ENCODE data around the gene DGKA. TPM values are rescaled to one million over a fixed set of nuclear protein-coding genes. Genes with fewer than 3 reads are reported as not detected.
"Not testable (repeated sequence)": the region's sequence is repeated elsewhere in the genome, so short reads cannot be mapped to it uniquely, and the experiment has no call there.

The DGKA gene
- total RNA-seq, 1 donor from 2014 or later, result 6.8 TPM

DNA sequence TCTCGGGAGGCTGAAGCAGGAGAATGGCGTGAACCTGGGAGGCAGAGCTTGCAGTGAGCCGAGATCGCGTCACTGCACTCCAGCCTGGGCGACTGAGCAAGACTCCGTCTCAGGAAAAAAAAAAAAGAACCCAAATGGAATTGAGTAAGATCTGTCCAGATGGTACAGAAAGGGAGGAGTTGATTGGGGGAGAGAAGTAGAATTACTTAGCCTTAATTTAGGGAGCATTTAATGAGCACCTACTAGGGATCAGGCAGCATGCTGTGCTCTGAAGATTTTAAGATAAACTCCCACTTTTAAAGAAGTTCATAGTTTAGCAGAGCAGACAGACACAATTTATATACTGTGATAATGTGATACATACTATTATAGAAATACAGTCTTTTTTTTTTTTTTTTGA, 47.4 kb downstream of the DGKA start:
- H3K36me3 ChIP-seq (ENCODE audit: control insufficient read depth in 3 of 3, insufficient read depth in 3 of 3, low read length in 3 of 3), result peaks cover 2 to 24% (median 5%) of the 10 kb centered on the region in 3 donors
- no peak overlapping the region for H3K27ac ChIP-seq (ENCODE audit: low read depth, low read length)
- H3K4me3 ChIP-seq (ENCODE audit: low read length in 3 of 3), result no peak overlapping the region
- H3K4me1 ChIP-seq (ENCODE audit: control insufficient read depth in 3 of 3, insufficient read depth in 3 of 3, low read length in 3 of 3), result peaks cover 14 to 20% (median 17%) of the 10 kb centered on the region in 3 donors
- no peaks in the 10 kb centered on the region for H3K9me3 ChIP-seq (ENCODE audit: control insufficient read depth in 3 of 3, low read length in 3 of 3)
- no peaks in the 10 kb centered on the region for H3K27me3 ChIP-seq (ENCODE audit: control insufficient read depth in 3 of 3, insufficient read depth in 3 of 3, low read length in 3 of 3)
- H3K9ac ChIP-seq (ENCODE audit: low read depth in 1 of 3, low read length in 3 of 3), result no peak overlapping the region

DNA sequence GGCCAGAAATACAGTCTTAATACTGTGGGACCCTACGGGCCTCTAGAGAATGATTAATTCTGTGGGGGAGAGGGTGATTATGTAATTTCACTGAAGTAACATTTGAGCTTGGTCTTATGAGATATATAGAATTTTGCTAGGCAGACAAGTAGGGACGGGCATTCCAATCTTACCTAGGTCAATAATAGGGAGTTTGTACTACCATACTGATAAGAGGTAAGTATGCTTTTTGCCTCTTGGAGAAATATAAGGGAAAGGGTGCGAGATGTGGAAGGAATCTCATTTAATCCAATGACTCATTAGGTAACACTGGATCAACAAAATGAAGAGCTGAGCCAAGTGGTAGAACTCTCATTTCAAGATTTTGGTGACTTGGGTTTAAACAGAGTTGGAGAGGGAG, 48.1 kb downstream of the DGKA start:
- Histone ChIP-seq H3K4me3 (ENCODE audit: low read length in 3 of 3) (no peak overlapping the region), H3K27me3 (ENCODE audit: control insufficient read depth in 3 of 3, insufficient read depth in 3 of 3, low read length in 3 of 3) (no peaks in the 10 kb centered on the region), H3K9me3 (ENCODE audit: control insufficient read depth in 3 of 3, low read length in 3 of 3) (no peaks in the 10 kb centered on the region), H3K36me3 (ENCODE audit: control insufficient read depth in 3 of 3, insufficient read depth in 3 of 3, low read length in 3 of 3) (peaks cover 2 to 26% (median 5%) of the 10 kb centered on the region in 3 donors), H3K27ac (ENCODE audit: low read depth, low read length) (no peak overlapping the region), H3K4me1 (ENCODE audit: control insufficient read depth in 3 of 3, insufficient read depth in 3 of 3, low read length in 3 of 3) (peaks cover 14 to 19% (median 17%) of the 10 kb centered on the region in 3 donors), H3K9ac (ENCODE audit: low read depth in 1 of 3, low read length in 3 of 3) (no peak overlapping the region)

DNA sequence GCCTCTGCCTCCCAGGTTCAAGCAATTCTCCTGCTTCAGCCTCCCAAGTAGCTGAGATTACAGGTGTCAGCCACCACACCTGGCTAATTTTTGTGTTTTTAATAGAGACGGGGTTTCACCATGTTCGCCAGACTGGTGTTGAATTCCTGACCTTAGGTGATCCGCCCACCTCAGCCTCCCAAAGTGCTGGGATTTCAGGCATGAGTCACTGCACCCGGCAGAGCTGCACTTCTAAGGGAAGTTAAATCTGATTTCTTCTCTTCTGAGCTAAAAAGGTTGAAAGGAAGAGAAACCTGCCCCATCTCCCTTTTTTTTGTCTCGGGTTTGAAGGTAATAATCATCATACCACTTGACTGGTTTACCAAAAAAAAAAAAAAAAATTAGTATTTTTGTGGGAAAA, 50.9 kb downstream of the DGKA start:
- H3K36me3 ChIP-seq (ENCODE audit: control insufficient read depth in 3 of 3, insufficient read depth in 3 of 3, low read length in 3 of 3), result peaks cover 5 to 29% (median 11%) of the 10 kb centered on the region in 3 donors
- not testable (repeated sequence) for H3K27me3 ChIP-seq (ENCODE audit: control insufficient read depth in 3 of 3, insufficient read depth in 3 of 3, low read length in 3 of 3); H3K9ac ChIP-seq (ENCODE audit: low read depth in 1 of 3, low read length in 3 of 3); H3K27ac ChIP-seq (ENCODE audit: low read depth, low read length); H3K4me3 ChIP-seq (ENCODE audit: low read length in 3 of 3); H3K9me3 ChIP-seq (ENCODE audit: control insufficient read depth in 3 of 3, low read length in 3 of 3)
- H3K4me1 ChIP-seq (ENCODE audit: control insufficient read depth in 3 of 3, insufficient read depth in 3 of 3, low read length in 3 of 3), result peaks cover 3 to 11% (median 10%) of the 10 kb centered on the region in 3 donors

DNA sequence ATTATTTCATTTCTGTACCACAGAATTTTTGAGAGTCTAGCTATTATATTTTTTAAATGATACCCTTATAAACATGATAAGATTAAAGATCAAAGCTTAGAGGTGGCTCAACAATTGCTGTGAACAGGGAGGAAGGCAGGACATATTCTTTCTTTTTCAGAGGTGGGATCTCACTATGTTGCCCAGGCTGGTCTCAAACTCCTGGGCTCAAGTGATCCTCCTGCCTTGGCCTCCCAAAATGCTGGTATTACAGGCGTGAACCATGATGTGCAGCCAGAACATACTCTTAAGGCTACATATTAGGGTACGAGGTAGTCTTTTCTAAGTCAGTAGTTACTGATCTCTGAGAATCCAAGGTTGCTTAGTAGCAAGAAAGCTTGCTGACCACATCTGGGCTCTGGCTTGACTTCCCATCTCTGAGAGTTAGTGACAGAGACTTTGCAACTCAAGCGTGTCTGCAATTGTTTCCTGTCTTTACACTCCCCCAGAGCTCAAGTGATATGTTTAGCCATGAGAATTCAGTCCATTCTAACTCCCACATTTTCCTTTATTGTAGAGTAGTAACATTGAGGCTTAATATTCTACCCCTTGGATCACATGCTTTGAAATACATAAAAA, 51.5 kb downstream of the DGKA start:
- Histone ChIP-seq H3K36me3 (ENCODE audit: control insufficient read depth in 3 of 3, insufficient read depth in 3 of 3, low read length in 3 of 3) (peaks cover 7 to 29% (median 11%) of the 10 kb centered on the region in 3 donors), H3K27ac (ENCODE audit: low read depth, low read length) (no peak overlapping the region), H3K4me3 (ENCODE audit: low read length in 3 of 3) (no peak overlapping the region), H3K9me3 (ENCODE audit: control insufficient read depth in 3 of 3, low read length in 3 of 3) (no peaks in the 10 kb centered on the region), H3K9ac (ENCODE audit: low read depth in 1 of 3, low read length in 3 of 3) (no peak overlapping the region), H3K4me1 (ENCODE audit: control insufficient read depth in 3 of 3, insufficient read depth in 3 of 3, low read length in 3 of 3) (peaks cover 2 to 9% (median 5%) of the 10 kb centered on the region in 3 donors), H3K27me3 (ENCODE audit: control insufficient read depth in 3 of 3, insufficient read depth in 3 of 3, low read length in 3 of 3) (no peaks in the 10 kb centered on the region)

DNA sequence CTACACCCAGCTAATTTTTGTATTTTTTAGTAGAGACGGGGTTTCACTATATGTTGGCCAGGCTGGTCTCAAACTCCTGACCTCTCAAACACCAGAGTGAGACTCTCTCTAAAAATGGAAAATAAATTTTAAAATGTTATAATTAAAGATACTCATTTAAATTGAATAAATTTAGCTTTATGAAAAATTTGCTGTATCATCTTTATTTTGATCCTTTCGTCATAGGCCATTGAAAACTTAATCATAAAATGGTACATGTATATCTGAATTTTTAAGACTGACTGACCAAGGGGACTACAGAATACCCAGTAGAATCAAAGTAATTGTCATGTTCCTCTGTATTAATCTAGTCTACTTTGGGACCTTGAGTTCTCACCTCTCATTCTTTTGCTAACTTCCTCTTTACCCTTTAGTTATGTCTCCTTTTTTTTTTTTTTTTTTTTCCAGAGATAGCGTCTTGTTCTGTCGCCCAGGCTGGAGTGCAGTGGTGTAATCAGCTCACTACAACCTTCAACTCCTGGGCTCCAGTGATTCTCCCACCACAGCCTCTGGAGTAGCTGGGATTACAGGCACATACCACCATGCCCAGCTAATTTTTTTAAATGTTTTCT, 52.4 kb downstream of the DGKA start:
- Histone ChIP-seq H3K4me3 (ENCODE audit: low read length in 3 of 3) (no peak overlapping the region), H3K27me3 (ENCODE audit: control insufficient read depth in 3 of 3, insufficient read depth in 3 of 3, low read length in 3 of 3) (no peaks in the 10 kb centered on the region), H3K9me3 (ENCODE audit: control insufficient read depth in 3 of 3, low read length in 3 of 3) (no peaks in the 10 kb centered on the region), H3K9ac (ENCODE audit: low read depth in 1 of 3, low read length in 3 of 3) (no peak overlapping the region), H3K36me3 (ENCODE audit: control insufficient read depth in 3 of 3, insufficient read depth in 3 of 3, low read length in 3 of 3) (peaks cover 10 to 33% (median 11%) of the 10 kb centered on the region in 3 donors), H3K4me1 (ENCODE audit: control insufficient read depth in 3 of 3, insufficient read depth in 3 of 3, low read length in 3 of 3) (peaks cover 0 to 3% (median 0%) of the 10 kb centered on the region in 3 donors), H3K27ac (ENCODE audit: low read depth, low read length) (no peak overlapping the region)

DNA sequence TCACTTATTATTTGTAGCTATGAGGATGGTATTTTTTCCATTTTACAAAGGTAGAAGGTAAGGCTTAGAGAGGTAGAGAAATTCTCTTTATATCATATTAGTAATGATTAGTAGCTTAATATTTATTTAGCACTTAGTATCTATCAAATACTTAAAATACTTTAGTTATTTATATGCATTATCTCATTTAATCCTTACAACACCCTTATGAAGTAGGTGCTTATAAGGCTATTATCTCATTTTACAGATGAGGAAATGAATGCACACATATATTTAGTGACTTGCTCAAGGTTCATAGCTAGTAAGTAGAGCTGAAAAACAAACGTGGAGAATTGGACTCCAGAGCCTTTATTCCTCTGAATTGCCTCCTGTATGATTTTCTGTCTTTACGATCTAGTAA, 53.9 kb downstream of the DGKA start:
- Histone ChIP-seq H3K27me3 (ENCODE audit: control insufficient read depth in 3 of 3, insufficient read depth in 3 of 3, low read length in 3 of 3) (no peaks in the 10 kb centered on the region), H3K9me3 (ENCODE audit: control insufficient read depth in 3 of 3, low read length in 3 of 3) (no peaks in the 10 kb centered on the region), H3K9ac (ENCODE audit: low read depth in 1 of 3, low read length in 3 of 3) (no peak overlapping the region), H3K36me3 (ENCODE audit: control insufficient read depth in 3 of 3, insufficient read depth in 3 of 3, low read length in 3 of 3) (peaks cover 12 to 35% (median 24%) of the 10 kb centered on the region in 3 donors), H3K27ac (ENCODE audit: low read depth, low read length) (no peak overlapping the region), H3K4me3 (ENCODE audit: low read length in 3 of 3) (no peak overlapping the region), H3K4me1 (ENCODE audit: control insufficient read depth in 3 of 3, insufficient read depth in 3 of 3, low read length in 3 of 3) (peaks cover 0 to 3% (median 0%) of the 10 kb centered on the region in 3 donors)

DNA sequence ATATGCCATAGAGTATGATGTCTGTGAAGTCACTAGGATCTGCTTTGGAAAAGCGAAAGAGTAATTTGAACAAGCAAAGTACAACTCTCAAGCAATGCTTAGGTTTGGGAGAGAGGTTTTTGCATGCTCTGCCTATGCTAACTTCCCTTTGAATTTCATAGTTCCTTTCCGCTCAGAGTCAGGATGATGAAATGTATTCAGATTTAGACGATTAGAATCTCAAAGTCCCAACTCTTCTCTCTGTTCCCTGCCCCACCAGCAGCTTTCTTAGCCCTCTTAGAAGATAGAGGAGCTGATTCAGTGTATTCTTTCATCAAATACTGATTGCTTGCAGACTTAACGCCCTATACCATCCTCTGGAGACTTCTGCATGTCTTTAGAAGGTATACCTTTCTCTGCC, 54.4 kb downstream of the DGKA start:
- no peaks in the 10 kb centered on the region for H3K9me3 ChIP-seq (ENCODE audit: control insufficient read depth in 3 of 3, low read length in 3 of 3)
- H3K36me3 ChIP-seq (ENCODE audit: control insufficient read depth in 3 of 3, insufficient read depth in 3 of 3, low read length in 3 of 3), result peaks cover 14 to 35% (median 29%) of the 10 kb centered on the region in 3 donors
- H3K9ac ChIP-seq (ENCODE audit: low read depth in 1 of 3, low read length in 3 of 3), result no peak overlapping the region
- no peaks in the 10 kb centered on the region for H3K27me3 ChIP-seq (ENCODE audit: control insufficient read depth in 3 of 3, insufficient read depth in 3 of 3, low read length in 3 of 3)
- H3K4me1 ChIP-seq (ENCODE audit: control insufficient read depth in 3 of 3, insufficient read depth in 3 of 3, low read length in 3 of 3), result peaks cover 0 to 3% (median 0%) of the 10 kb centered on the region in 3 donors
- H3K27ac ChIP-seq (ENCODE audit: low read depth, low read length), result no peak overlapping the region
- no peak overlapping the region for H3K4me3 ChIP-seq (ENCODE audit: low read length in 3 of 3)

DNA sequence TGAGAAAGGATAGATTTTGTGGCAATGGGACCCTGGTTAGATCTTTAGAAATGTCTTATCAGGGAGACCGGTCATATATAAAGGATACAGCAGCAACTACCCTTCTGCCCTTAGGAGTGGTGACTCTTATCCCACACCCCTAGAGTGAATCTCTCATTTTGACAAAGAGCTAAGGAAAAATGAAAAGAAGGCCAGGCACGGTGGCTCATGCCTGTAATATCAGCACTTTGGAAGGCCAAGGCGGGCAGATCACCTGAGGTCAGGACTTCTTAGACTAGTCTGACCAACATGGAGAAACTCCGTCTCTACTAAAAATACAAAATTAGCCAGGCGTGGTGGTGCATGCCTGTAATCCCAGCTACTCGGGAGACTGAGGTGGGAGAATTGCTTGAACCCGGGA, 55.0 kb downstream of the DGKA start:
- not testable (repeated sequence) for H3K9ac ChIP-seq (ENCODE audit: low read depth in 1 of 3, low read length in 3 of 3); H3K9me3 ChIP-seq (ENCODE audit: control insufficient read depth in 3 of 3, low read length in 3 of 3); H3K27me3 ChIP-seq (ENCODE audit: control insufficient read depth in 3 of 3, insufficient read depth in 3 of 3, low read length in 3 of 3); H3K27ac ChIP-seq (ENCODE audit: low read depth, low read length); H3K4me1 ChIP-seq (ENCODE audit: control insufficient read depth in 3 of 3, insufficient read depth in 3 of 3, low read length in 3 of 3); H3K4me3 ChIP-seq (ENCODE audit: low read length in 3 of 3)
- H3K36me3 ChIP-seq (ENCODE audit: control insufficient read depth in 3 of 3, insufficient read depth in 3 of 3, low read length in 3 of 3), result peaks cover 20 to 37% (median 35%) of the 10 kb centered on the region in 3 donors

DNA sequence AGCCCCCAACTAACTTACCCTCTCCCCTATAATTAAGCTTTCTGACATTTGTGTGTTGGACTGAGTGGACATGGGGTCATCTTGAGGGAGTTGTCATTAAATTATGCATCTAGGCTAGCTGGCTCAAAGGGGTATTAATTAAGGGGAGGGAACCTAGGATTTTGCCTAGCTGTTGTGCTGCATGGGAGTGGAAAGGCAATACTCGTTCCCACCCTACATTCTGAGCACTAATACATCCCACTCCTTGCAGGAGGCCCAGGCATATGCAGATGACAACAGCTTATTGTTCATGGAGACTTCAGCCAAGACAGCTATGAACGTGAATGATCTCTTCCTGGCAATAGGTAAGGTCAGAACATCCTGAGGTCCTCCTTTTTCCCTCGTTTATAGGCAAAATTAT, 60.1 kb downstream of the DGKA start:
- Histone ChIP-seq H3K9me3 (ENCODE audit: control insufficient read depth in 3 of 3, low read length in 3 of 3) (no peaks in the 10 kb centered on the region), H3K4me3 (ENCODE audit: low read length in 3 of 3) (no peak overlapping the region), H3K4me1 (ENCODE audit: control insufficient read depth in 3 of 3, insufficient read depth in 3 of 3, low read length in 3 of 3) (no peaks in the 10 kb centered on the region), H3K27ac (ENCODE audit: low read depth, low read length) (no peak overlapping the region), H3K36me3 (ENCODE audit: control insufficient read depth in 3 of 3, insufficient read depth in 3 of 3, low read length in 3 of 3) (peaks cover 43 to 58% (median 49%) of the 10 kb centered on the region in 3 donors), H3K9ac (ENCODE audit: low read depth in 1 of 3, low read length in 3 of 3) (no peak overlapping the region), H3K27me3 (ENCODE audit: control insufficient read depth in 3 of 3, insufficient read depth in 3 of 3, low read length in 3 of 3) (no peaks in the 10 kb centered on the region)

DNA sequence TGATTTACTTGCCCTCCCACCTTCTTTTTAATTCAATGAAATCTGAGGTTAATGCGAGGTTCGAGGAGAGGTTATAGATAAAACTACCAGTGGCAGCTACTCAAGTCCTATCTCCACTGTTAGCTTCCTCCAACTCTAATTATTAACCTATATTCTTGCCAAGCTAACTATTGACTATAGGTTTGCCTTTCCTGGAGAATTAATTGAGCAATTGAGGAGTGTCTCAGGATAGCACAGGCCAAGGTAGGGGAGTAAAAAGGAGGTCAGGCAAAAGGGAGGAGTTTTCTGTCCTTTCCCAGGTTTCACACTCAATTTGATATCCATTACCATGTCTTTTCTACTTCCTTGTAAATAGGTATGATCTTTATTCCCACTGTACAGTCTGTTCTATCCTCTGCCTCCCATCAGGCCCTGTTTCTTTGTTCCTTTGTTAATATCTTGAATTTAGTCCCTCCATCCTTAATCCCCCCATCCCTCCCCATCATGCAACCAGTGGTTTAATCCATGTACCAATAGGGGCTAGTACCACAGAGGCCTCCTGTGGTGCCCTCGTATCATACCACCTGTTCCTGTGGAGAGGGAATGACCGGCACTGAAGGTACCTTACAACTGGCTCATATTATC, 62.4 kb downstream of the DGKA start:
- no peak overlapping the region for H3K4me3 ChIP-seq (ENCODE audit: low read length in 3 of 3)
- no peaks in the 10 kb centered on the region for H3K27me3 ChIP-seq (ENCODE audit: control insufficient read depth in 3 of 3, insufficient read depth in 3 of 3, low read length in 3 of 3)
- H3K36me3 ChIP-seq (ENCODE audit: control insufficient read depth in 3 of 3, insufficient read depth in 3 of 3, low read length in 3 of 3), result peaks cover 37 to 58% (median 45%) of the 10 kb centered on the region in 3 donors
- H3K27ac ChIP-seq (ENCODE audit: low read depth, low read length), result no peak overlapping the region
- H3K9me3 ChIP-seq (ENCODE audit: control insufficient read depth in 3 of 3, low read length in 3 of 3), result no peaks in the 10 kb centered on the region
- H3K9ac ChIP-seq (ENCODE audit: low read depth in 1 of 3, low read length in 3 of 3), result no peak overlapping the region
- H3K4me1 ChIP-seq (ENCODE audit: control insufficient read depth in 3 of 3, insufficient read depth in 3 of 3, low read length in 3 of 3), result peaks cover 11 to 15% (median 12%) of the 10 kb centered on the region in 3 donors

Data from skeletal muscle tissue (tissue), 4 donors.